NCI-H1417 treated with DMSO at 0.1 percent for 48 hours (cell line): ENCODE data around the gene GSC2.

ENCODE experiments used
- DNase-seq: peaks from one replicate; lab custom pipeline; 2025; lab: John Stamatoyannopoulos, UW

GSC2 gene

GRCh38 chr22:19152942-19153883 is 3.1 kb upstream of the GSC2 start:
- DNase-seq = no peak

- no peak for DNase-seq
Observed at GRCh38 chr22:19151329-19152191, 1.5 kb upstream of the GSC2 start.

GRCh38 chr22:19150482-19151328 is 613 bp upstream of the GSC2 start:
- DNase-seq = no peak

- DNase-seq = no peak
Observed at GRCh38 chr22:19149047-19149883, 827 bp downstream of the GSC2 start.

- DNase-seq = no peak
Observed at GRCh38 chr22:19148417-19149046, 1.6 kb downstream of the GSC2 start.

GRCh38 chr22:19147195-19147780 is 2.8 kb downstream of the GSC2 start:
- no peak for DNase-seq

- no peak for DNase-seq
Observed at GRCh38 chr22:19146215-19146968, 3.7 kb downstream of the GSC2 start.

GRCh38 chr22:19143967-19144400 is 6.1 kb downstream of the GSC2 start:
- no peak for DNase-seq

- no peak for DNase-seq
Observed at GRCh38 chr22:19143212-19143611, 6.9 kb downstream of the GSC2 start.

GRCh38 chr22:19142394-19142793 is 7.7 kb downstream of the GSC2 start:
- no peak for DNase-seq

- no peak for DNase-seq
Observed at GRCh38 chr22:19139974-19140373, 10.1 kb downstream of the GSC2 start.

GRCh38 chr22:19139001-19139356 is 11.1 kb downstream of the GSC2 start:
- DNase-seq = no peak

- DNase-seq = no peak
Observed at GRCh38 chr22:19138217-19139000, 11.7 kb downstream of the GSC2 start.

GRCh38 chr22:19137384-19138216 is 12.5 kb downstream of the GSC2 start:
- DNase-seq = no peak

- DNase-seq = no peak
Observed at GRCh38 chr22:19136915-19137314, 13.2 kb downstream of the GSC2 start.

GRCh38 chr22:19134874-19135273 is 15.2 kb downstream of the GSC2 start:
- no peak for DNase-seq

- DNase-seq = no peak
Observed at GRCh38 chr22:19134176-19134831, 15.8 kb downstream of the GSC2 start.
